ENCODE results near the gene NT5C.

GRCh38 chr17:75168998-75169397 lies 37.5 kb upstream of the NT5C start:
- TF ChIP-seq, protein P1, sequence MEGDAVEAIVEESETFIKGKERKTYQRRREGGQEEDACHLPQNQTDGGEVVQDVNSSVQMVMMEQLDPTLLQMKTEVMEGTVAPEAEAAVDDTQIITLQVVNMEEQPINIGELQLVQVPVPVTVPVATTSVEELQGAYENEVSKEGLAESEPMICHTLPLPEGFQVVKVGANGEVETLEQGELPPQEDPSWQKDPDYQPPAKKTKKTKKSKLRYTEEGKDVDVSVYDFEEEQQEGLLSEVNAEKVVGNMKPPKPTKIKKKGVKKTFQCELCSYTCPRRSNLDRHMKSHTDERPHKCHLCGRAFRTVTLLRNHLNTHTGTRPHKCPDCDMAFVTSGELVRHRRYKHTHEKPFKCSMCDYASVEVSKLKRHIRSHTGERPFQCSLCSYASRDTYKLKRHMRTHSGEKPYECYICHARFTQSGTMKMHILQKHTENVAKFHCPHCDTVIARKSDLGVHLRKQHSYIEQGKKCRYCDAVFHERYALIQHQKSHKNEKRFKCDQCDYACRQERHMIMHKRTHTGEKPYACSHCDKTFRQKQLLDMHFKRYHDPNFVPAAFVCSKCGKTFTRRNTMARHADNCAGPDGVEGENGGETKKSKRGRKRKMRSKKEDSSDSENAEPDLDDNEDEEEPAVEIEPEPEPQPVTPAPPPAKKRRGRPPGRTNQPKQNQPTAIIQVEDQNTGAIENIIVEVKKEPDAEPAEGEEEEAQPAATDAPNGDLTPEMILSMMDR (conservative IDR thresholded peaks at IDR 0.05; ENCODE audit: low read depth, low read length) = no peak
- TF ChIP-seq EZH2 (IDR thresholded peaks at IDR 0.05; ENCODE audit: low read length, unreplicated experiment) = no peak
- no peak for TF ChIP-seq EZH2phosphoT487 (IDR thresholded peaks at IDR 0.05; ENCODE audit: borderline replicate concordance, low read length)

All from PC-3 (cell line).